Measurements from ENCODE around the gene C16orf46. TPM values are rescaled to one million over a fixed set of nuclear protein-coding genes. Genes with fewer than 3 reads are reported as not detected.

C16orf46 gene
- total and polyA plus RNA-seq, 2 of the 13 experiments (the other 11 are each of a cell fraction or from before 2014, with no cell fraction given): 0.38 to 0.55 TPM

- TF ChIP-seq ZBTB25 (CRISPR knock-in tag; IDR thresholded peaks at IDR 0.05) (0 out of 2 replicates have a peak, but pooled peaks have one; percentile 1), ZNF350 (CRISPR knock-in tag; IDR thresholded peaks at IDR 0.05; ENCODE audit: borderline replicate concordance, low read depth) (peak; percentile 47; the same call in 1 of the 2 replicates), ATF5 (CRISPR knock-in tag; IDR thresholded peaks at IDR 0.05; ENCODE audit: low read depth) (0 out of 2 replicates have a peak, but pooled peaks have one; percentile 22), DMAP1 (CRISPR knock-in tag; IDR thresholded peaks at IDR 0.05) (peak; percentile 15; the same call in 1 of the 2 replicates), ZNF672 (CRISPR knock-in tag; IDR thresholded peaks at IDR 0.05) (no peak), SMAD3 (CRISPR knock-in tag; IDR thresholded peaks at IDR 0.05) (peak; percentile 9; the same call in 1 of the 2 replicates), ARNTL (CRISPR knock-in tag; IDR thresholded peaks at IDR 0.05) (0 out of 2 replicates have a peak, but pooled peaks have one; percentile 6), MIER2 (CRISPR knock-in tag; IDR thresholded peaks at IDR 0.05) (peak; percentile 55; the same call in 1 of the 2 replicates), SYNCRIP (IDR thresholded peaks at IDR 0.05; ENCODE audit: insufficient read depth, low read depth, low read length) (no peak), ZNF44 (CRISPR knock-in tag; IDR thresholded peaks at IDR 0.05) (0 out of 2 replicates have a peak, but pooled peaks have one; percentile 31), KAT7 (CRISPR knock-in tag; IDR thresholded peaks at IDR 0.05; ENCODE audit: borderline replicate concordance) (no peak), ZNF232 (CRISPR knock-in tag; IDR thresholded peaks at IDR 0.05; ENCODE audit: borderline replicate concordance) (0 out of 2 replicates have a peak, but pooled peaks have one; percentile 48), ZNF484 (CRISPR knock-in tag; IDR thresholded peaks at IDR 0.05; ENCODE audit: borderline replicate concordance, low read depth) (0 out of 2 replicates have a peak, but pooled peaks have one; percentile 50), PRDM4 (CRISPR knock-in tag; IDR thresholded peaks at IDR 0.05; ENCODE audit: borderline replicate concordance) (no peak), PRDM10 (CRISPR knock-in tag; IDR thresholded peaks at IDR 0.05; ENCODE audit: low read depth) (peak; percentile 20; the same call in 1 of the 2 replicates), ZNF598 (CRISPR knock-in tag; IDR thresholded peaks at IDR 0.05; ENCODE audit: borderline replicate concordance) (0 out of 2 replicates have a peak, but pooled peaks have one; percentile 31), ZNF430 (CRISPR knock-in tag; IDR thresholded peaks at IDR 0.05) (0 out of 2 replicates have a peak, but pooled peaks have one; percentile 2), CBX5 (CRISPR knock-in tag; IDR thresholded peaks at IDR 0.05; ENCODE audit: borderline replicate concordance) (peak; percentile 34; the same call in 1 of the 2 replicates), ZNF543 (CRISPR knock-in tag; IDR thresholded peaks at IDR 0.05) (0 out of 2 replicates have a peak, but pooled peaks have one; percentile 17), YEATS2 (CRISPR knock-in tag; IDR thresholded peaks at IDR 0.05; ENCODE audit: borderline replicate concordance) (peak; percentile 70; the same call in 1 of the 2 replicates), DR1 (CRISPR knock-in tag; IDR thresholded peaks at IDR 0.05) (0 out of 2 replicates have a peak, but pooled peaks have one; percentile 21), ZNF644 (CRISPR knock-in tag; IDR thresholded peaks at IDR 0.05; ENCODE audit: low read depth) (peak; percentile 88; the same call in 1 of the 2 replicates)
Observed at GRCh38 chr16:81096715-81097208, 19.7 kb upstream of the C16orf46 start (continued).

Measured in HepG2 (cell line).